ENCODE results near the gene KCNK7.

DNA sequence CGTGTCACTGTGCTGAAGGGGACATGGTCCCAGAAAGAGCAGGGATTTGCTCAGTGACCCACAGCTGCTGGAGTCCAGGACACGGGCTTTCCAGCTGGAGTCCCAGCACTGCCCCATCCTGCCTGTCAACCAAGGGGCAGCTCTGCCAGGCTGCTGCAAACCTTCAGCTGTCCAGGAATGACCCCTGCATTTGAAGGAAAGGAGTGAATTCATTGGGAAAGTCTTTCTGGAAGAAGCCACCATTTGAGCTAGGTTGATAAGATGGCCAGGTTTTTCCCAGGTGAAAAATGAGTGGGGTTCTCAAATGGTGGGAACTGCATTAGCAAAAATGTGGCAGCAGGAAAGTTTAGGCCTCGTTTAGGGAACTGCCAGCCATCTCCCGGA lies 9.4 kb downstream of the KCNK7 start:
- TF ChIP-seq GATA3 (IDR thresholded peaks at IDR 0.05; ENCODE audit: low read depth, low read length) (no peak), GATA2 (IDR thresholded peaks at IDR 0.05; ENCODE audit: low read depth, low read length) (no peak)
